DOHH2 (cell line): ENCODE measurements around the gene CMKLR1.

Experiments
- EZH2phosphoT487 ChIP-seq: fragments of 200-600 bp; sonication (generic); IDR thresholded peaks from 2 replicates; pipeline ENCODE4 v1.6.1; 2017; ENCODE audit warnings: borderline replicate concordance, mild to moderate bottlenecking, antibody characterized with exemption, low read length, moderate library complexity, mixed read lengths
- TF ChIP-seq, protein P1 (sequence below): fragments of 200-600 bp; sonication (generic); IDR thresholded peaks from one replicate; pipeline ENCODE4 v1.5.1; 2014; ENCODE audit warnings: antibody characterized with exemption, mild to moderate bottlenecking, low read depth, low read length; ENCODE audit not compliant: poor library complexity, severe bottlenecking

DNA sequence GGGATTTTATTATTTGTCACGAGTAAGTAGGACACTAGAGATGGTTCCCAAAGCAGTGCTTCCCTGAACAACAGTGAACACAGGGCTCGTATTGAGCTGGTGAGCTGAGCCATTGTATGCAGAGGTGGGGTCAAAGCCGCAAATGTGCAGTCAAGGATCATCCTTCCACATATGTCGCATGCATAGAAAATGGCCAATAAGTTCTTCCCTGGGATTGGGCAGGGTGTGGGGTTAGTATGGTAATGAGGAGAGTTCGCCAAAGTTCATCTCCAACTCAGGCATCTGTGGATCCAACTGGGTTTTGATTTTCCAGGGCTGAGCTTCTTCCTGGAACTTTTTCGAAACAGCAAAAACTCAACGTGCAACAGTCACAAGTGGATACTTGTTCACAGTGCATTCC lies 86.6 kb downstream of the CMKLR1 start:
- no peak for TF ChIP-seq EZH2phosphoT487
- TF ChIP-seq, protein P1, sequence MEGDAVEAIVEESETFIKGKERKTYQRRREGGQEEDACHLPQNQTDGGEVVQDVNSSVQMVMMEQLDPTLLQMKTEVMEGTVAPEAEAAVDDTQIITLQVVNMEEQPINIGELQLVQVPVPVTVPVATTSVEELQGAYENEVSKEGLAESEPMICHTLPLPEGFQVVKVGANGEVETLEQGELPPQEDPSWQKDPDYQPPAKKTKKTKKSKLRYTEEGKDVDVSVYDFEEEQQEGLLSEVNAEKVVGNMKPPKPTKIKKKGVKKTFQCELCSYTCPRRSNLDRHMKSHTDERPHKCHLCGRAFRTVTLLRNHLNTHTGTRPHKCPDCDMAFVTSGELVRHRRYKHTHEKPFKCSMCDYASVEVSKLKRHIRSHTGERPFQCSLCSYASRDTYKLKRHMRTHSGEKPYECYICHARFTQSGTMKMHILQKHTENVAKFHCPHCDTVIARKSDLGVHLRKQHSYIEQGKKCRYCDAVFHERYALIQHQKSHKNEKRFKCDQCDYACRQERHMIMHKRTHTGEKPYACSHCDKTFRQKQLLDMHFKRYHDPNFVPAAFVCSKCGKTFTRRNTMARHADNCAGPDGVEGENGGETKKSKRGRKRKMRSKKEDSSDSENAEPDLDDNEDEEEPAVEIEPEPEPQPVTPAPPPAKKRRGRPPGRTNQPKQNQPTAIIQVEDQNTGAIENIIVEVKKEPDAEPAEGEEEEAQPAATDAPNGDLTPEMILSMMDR, result no peak
